HCT116 (cell line): Measurements from ENCODE around the gene CNN1. TPM values are rescaled to one million over a fixed set of nuclear protein-coding genes. Genes with fewer than 3 reads are reported as not detected.

Source experiments
- ATAC-seq: fragments of 200-7000 bp; cut with Tn5 transposase; 2 replicates; pipeline ENCODE4 v1.9.1; 2020; ENCODE audit warnings: mild to moderate bottlenecking, moderate library complexity
- BruUV-seq: library from RNA; stranded (reverse); fragments of 400-500 nt; replicated peaks from 2 replicates; lab custom pipeline; 2021; lab: Mats Ljungman, UMichigan
- CTCF ChIA-PET: fragments of 300-600 bp; sonication (Branson Sonifier 250); formaldehyde crosslinking; loops from one replicate; lab custom pipeline; 2021; ENCODE audit warnings: antibody characterized with exemption; lab: Charles Lee
- POLR2A ChIA-PET: fragments of 300-600, 350-600 bp; sonication (Branson Sonifier 250); formaldehyde crosslinking; loops from one replicate; lab custom pipeline; 2021; ENCODE audit warnings: antibody characterized with exemption; lab: Charles Lee
- RAD21 ChIA-PET, 2 experiments: fragments of 300-600 bp; sonication (Branson Sonifier 250); formaldehyde crosslinking; loops; one replicate each; lab custom pipeline; 2023; ENCODE audit warnings: low total read pairs in 2 of 2; ENCODE audit not compliant: uncharacterized antibody in 2 of 2, unreplicated experiment in 2 of 2, low non-redundant PET in 1 of 2; lab: Charles Lee
- DNase-seq: peaks from one replicate; pipeline ENCODE4 v3.0.0-alpha.2; 2010; ENCODE audit warnings: low read depth, low spot score
- H2AFZ ChIP-seq: fragments of 200-600 bp; shearing (Covaris generic), sonication (generic); 2 replicates; pipeline ENCODE4 v1.6.1; 2017; ENCODE audit warnings: low read depth, mixed run types, mixed read lengths, antibody characterized with exemption, low read length; ENCODE audit not compliant: poor library complexity, severe bottlenecking
- H3K27ac ChIP-seq: 2 replicates; pipeline ENCODE4 v1.5.1; 2012; ENCODE audit warnings: low read depth, low read length
- H3K27me3 ChIP-seq: fragments of 200-600 bp; sonication (generic); 2 replicates; pipeline ENCODE4 v1.6.1; 2016; ENCODE audit warnings: mixed run types, low read length, mixed read lengths; ENCODE audit not compliant: insufficient read depth
- H3K36me3 ChIP-seq, 2 experiments: fragments of 200-500 bp in 1 of 2; fragments of 200-600 bp in 1 of 2; sonication (Bioruptor generic) in 1 of 2; sonication (generic) in 1 of 2; 2 replicates each; pipeline versions ENCODE4 v1.5.1 to v1.6.1; 2014 to 2016; ENCODE audit warnings: low read length in 2 of 2, inconsistent platforms in 1 of 2, mixed read lengths in 1 of 2, mixed run types in 1 of 2; ENCODE audit not compliant: insufficient read depth in 2 of 2, control insufficient read depth in 1 of 2
- H3K4me1 ChIP-seq, 2 experiments: fragments of 200-600 bp in 1 of 2; sonication (generic) in 1 of 2; 2 replicates each; pipeline versions ENCODE4 v1.5.1 to v1.6.1; 2012 to 2017; ENCODE audit warnings: low read length in 2 of 2, inconsistent platforms in 1 of 2, mild to moderate bottlenecking in 1 of 2, mixed read lengths in 1 of 2, mixed run types in 1 of 2, moderate library complexity in 1 of 2; ENCODE audit not compliant: insufficient read depth in 2 of 2, control insufficient read depth in 1 of 2
- H3K4me2 ChIP-seq: fragments of 200-600 bp; sonication (generic); 2 replicates; pipeline ENCODE4 v1.6.1; 2017; ENCODE audit warnings: mixed run types, low read length, mixed read lengths
- H3K4me3 ChIP-seq, 2 experiments: fragments of 200-600 bp in 1 of 2; sonication (generic) in 1 of 2; replicated peaks in 1 of 2; 2 replicates each; pipeline ENCODE4 v1.5.1; 2011 to 2016; ENCODE audit warnings: low read length in 2 of 2, control low read depth in 1 of 2, low read depth in 1 of 2, mild to moderate bottlenecking in 1 of 2, mixed read lengths in 1 of 2, mixed run types in 1 of 2
- H3K79me2 ChIP-seq: fragments of 200-600 bp; sonication (generic); 2 replicates; pipeline ENCODE4 v1.6.1; 2017; ENCODE audit warnings: mild to moderate bottlenecking, mixed run types, low read length, moderate library complexity, mixed read lengths; ENCODE audit not compliant: insufficient read depth
- H3K9ac ChIP-seq: fragments of 200-600 bp; sonication (generic); 2 replicates; pipeline ENCODE4 v1.6.1; 2016; ENCODE audit warnings: low read length, mixed read lengths
- H3K9me2 ChIP-seq: fragments of 200-600 bp; sonication (generic), shearing (Covaris generic); 2 replicates; pipeline ENCODE4 v1.6.1; 2017; ENCODE audit warnings: mixed run types, mild to moderate bottlenecking, moderate library complexity; ENCODE audit not compliant: insufficient read depth
- H3K9me3 ChIP-seq, 2 experiments: fragments of 200-500 bp in 1 of 2; fragments of 200-600 bp in 1 of 2; sonication (Bioruptor generic) in 1 of 2; sonication (generic) in 1 of 2; 2 replicates each; pipeline ENCODE4 v1.6.1; 2014 to 2017; ENCODE audit warnings: low read length in 2 of 2, mixed read lengths in 2 of 2, inconsistent platforms in 1 of 2, low read depth in 1 of 2, mild to moderate bottlenecking in 1 of 2, mixed run types in 1 of 2, moderate library complexity in 1 of 2; ENCODE audit not compliant: control insufficient read depth in 1 of 2, insufficient read depth in 1 of 2
- H4K20me1 ChIP-seq: fragments of 200-600 bp; sonication (generic), shearing (Covaris generic); 2 replicates; pipeline ENCODE4 v1.6.1; 2017; ENCODE audit warnings: mixed run types, mild to moderate bottlenecking, moderate library complexity; ENCODE audit not compliant: insufficient read depth
- CTCF ChIP-seq, 3 experiments: fragments of 200-600 bp in 1 of 3; sonication (generic) in 1 of 3; IDR thresholded peaks in 2 of 3; conservative IDR thresholded peaks in 1 of 3; 2 replicates each; pipeline ENCODE4 v1.5.1; 2012 to 2017; ENCODE audit warnings: low read depth in 2 of 3, low read length in 2 of 3, antibody characterized with exemption in 1 of 3, borderline replicate concordance in 1 of 3, control low read depth in 1 of 3, mild to moderate bottlenecking in 1 of 3, mixed read lengths in 1 of 3, mixed run types in 1 of 3, moderate library complexity in 1 of 3; ENCODE audit not compliant: insufficient read depth in 1 of 3
- EGR1 ChIP-seq: IDR thresholded peaks from 2 replicates; pipeline ENCODE4 v1.6.1; 2012; ENCODE audit warnings: low read depth
- ELF1 ChIP-seq: IDR thresholded peaks from 2 replicates; pipeline ENCODE4 v1.6.1; 2012; ENCODE audit warnings: low read depth, borderline replicate concordance
- FOSL1 ChIP-seq: IDR thresholded peaks from 2 replicates; pipeline ENCODE4 v1.6.1; 2012; ENCODE audit warnings: low read depth
- JUND ChIP-seq: IDR thresholded peaks from 2 replicates; pipeline ENCODE4 v1.6.1; 2012
- POLR2AphosphoS5 ChIP-seq: IDR thresholded peaks from 2 replicates; pipeline ENCODE4 v1.6.1; 2011; ENCODE audit warnings: mild to moderate bottlenecking, low read depth, low read length, moderate library complexity
- RAD21 ChIP-seq: IDR thresholded peaks from 2 replicates; pipeline ENCODE4 v1.6.1; 2012; ENCODE audit warnings: low read depth, mild to moderate bottlenecking
- REST ChIP-seq: IDR thresholded peaks from 2 replicates; pipeline ENCODE4 v1.6.1; 2012; ENCODE audit warnings: low read depth
- SIN3A ChIP-seq: IDR thresholded peaks from 2 replicates; pipeline ENCODE4 v1.6.1; 2012; ENCODE audit warnings: low read depth
- SRF ChIP-seq: IDR thresholded peaks from 2 replicates; pipeline ENCODE4 v1.6.1; 2012; ENCODE audit warnings: low read depth
- YY1 ChIP-seq: IDR thresholded peaks from 2 replicates; pipeline ENCODE4 v1.6.1; 2011; ENCODE audit warnings: low read length, low read depth, moderate library complexity, mild to moderate bottlenecking; ENCODE audit not compliant: insufficient replicate concordance; ENCODE audit errors: extremely low read depth
- ZNF274 ChIP-seq: fragments of 200-500 bp; sonication (Bioruptor generic); IDR thresholded peaks from 2 replicates; pipeline ENCODE4 v1.6.1; 2014; ENCODE audit warnings: mild to moderate bottlenecking, low read depth, low read length, inconsistent platforms
- intact Hi-C: fragments of 100-400 bp; cut with micrococcal nuclease; formaldehyde crosslinking; loops from 2 replicates; pipeline ENCODE4 v1.10.0; 2022
- total RNA-seq: library from RNA; stranded (reverse); gene quantifications from one replicate; pipeline ENCODE4 v1.2.1, GENCODE V29; 2021; ENCODE audit not compliant: unreplicated experiment

The CNN1 gene
- total RNA-seq, 1 experiment from 2014 or later, result 0.64 TPM

DNA sequence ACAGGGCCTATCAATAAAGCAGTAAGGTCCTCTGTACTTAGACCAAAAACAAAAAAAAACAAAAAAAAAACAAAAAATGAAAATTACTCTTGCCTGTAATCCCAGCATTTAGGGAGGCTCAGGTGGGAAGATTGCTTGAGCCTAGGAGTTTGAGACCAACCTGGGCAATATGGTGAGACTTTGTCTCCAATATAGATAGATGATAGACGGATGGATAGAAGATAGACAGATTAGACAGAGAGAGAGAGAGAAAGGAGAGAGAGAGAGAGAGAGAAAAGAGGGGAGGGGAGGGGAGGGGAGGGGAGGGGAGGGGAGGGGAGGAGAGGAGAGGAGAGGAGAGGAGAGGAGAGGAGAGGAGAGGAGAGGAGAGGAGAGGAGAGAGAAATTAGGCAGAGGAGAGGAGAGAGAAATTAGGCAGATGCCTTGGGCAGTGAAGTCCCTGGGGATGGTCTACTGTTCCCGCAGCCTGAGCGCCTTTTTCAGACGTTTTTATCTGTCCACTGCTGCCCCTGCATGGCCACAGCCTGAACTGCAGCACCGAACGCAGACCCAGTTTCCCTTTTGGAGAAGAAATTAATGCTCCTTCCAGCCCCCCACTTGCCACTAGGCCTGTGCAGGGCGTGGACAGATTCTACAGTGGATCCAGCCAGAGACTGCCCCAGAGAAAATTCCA lies 48.8 kb downstream of the CNN1 start:
- CTCF ChIA-PET, result no interaction called here
- no peaks in the 10 kb centered on the region for H3K9me2 ChIP-seq
- H2AFZ ChIP-seq, result no peak overlapping the region
- RAD21 ChIA-PET, result no interaction called here
- BruUV-seq, result no TSS peak
- no peaks in the 10 kb centered on the region for H3K36me3 ChIP-seq
- ATAC-seq (peak; percentile 93), DNase-seq (peak; percentile 42)
- peak overlapping the region; percentile 40 for H3K4me2 ChIP-seq
- no peak overlapping the region for H3K27ac ChIP-seq
- H4K20me1 ChIP-seq, result no peaks in the 10 kb centered on the region
- TF ChIP-seq RAD21 (peak; percentile 84), JUND (no peak), FOSL1 (no peak), CTCF (IDR thresholded peaks at IDR 0.05 in 2 of 3, conservative IDR thresholded peaks at IDR 0.05 in 1 of 3; ENCODE audit: borderline replicate concordance in 1 of 3, insufficient read depth in 1 of 3, low read depth in 2 of 3, low read length in 2 of 3) (peak; percentile 67 to 88 (median 84); a peak in 5 of 6 replicates)
- H3K9me3 ChIP-seq, result no peaks in the 10 kb centered on the region
- no peak overlapping the region for H3K4me3 ChIP-seq
- H3K9ac ChIP-seq, result no peak overlapping the region
- no peaks in the 10 kb centered on the region for H3K79me2 ChIP-seq
- H3K27me3 ChIP-seq, result no peaks in the 10 kb centered on the region
- peaks cover 0 to 4% of the 10 kb centered on the region in 2 experiments; a peak in 1 of 4 replicates for H3K4me1 ChIP-seq
- POLR2A ChIA-PET, result no interaction called here
- intact Hi-C loops, result loop anchor here (1.0 kb wide), 1 partner anchor 91 kb away; no protein-coding TSS in a partner anchor

- ChIA-PET CTCF (no interaction called here), RAD21 (no interaction called here), POLR2A (no interaction called here)
- BruUV-seq, result no TSS peak
- H3K9ac ChIP-seq, result no peak overlapping the region
- intact Hi-C loops, result loop anchor here (1.0 kb wide), 1 partner anchor 92 kb away; no protein-coding TSS in a partner anchor
- no peaks in the 10 kb centered on the region for H3K36me3 ChIP-seq
- no peaks in the 10 kb centered on the region for H3K9me3 ChIP-seq
- ATAC-seq, result 0 out of 2 replicates have a peak, but pooled peaks have one; percentile 30
- no peaks in the 10 kb centered on the region for H3K79me2 ChIP-seq
- no peak overlapping the region for H3K27ac ChIP-seq
- no peak overlapping the region for H2AFZ ChIP-seq
- H3K9me2 ChIP-seq, result no peaks in the 10 kb centered on the region
- peaks cover 0 to 4% of the 10 kb centered on the region in 2 experiments; a peak in 1 of 4 replicates for H3K4me1 ChIP-seq
- H3K4me3 ChIP-seq, result no peak overlapping the region
- no peaks in the 10 kb centered on the region for H3K27me3 ChIP-seq
- DNase-seq, result no peak
- H4K20me1 ChIP-seq, result no peaks in the 10 kb centered on the region
- peak overlapping the region; percentile 40 for H3K4me2 ChIP-seq
- TF ChIP-seq EGR1 (no peak), SIN3A (no peak), SRF (no peak), REST (no peak), ZNF274 (no peak), ELF1 (no peak), YY1 (no peak), POLR2AphosphoS5 (no peak)
These were observed 49.5 kb downstream of the CNN1 start for GRCh38 chr19:11587975-11588631.
